Prostate gland (tissue), 2 donors: Measurements from ENCODE around the gene KHDC1L. TPM values are rescaled to one million over a fixed set of nuclear protein-coding genes. Genes with fewer than 3 reads are reported as not detected.
"Not testable (repeated sequence)": the region's sequence is repeated elsewhere in the genome, so short reads cannot be mapped to it uniquely, and the experiment has no call there.

Experiments used
- DNase-seq: peaks from one replicate; pipeline ENCODE4 v3.0.0-alpha.2; 2019; ENCODE audit warnings: low spot score
- H3K27ac ChIP-seq, 2 donors: fragments of 200-600 bp; sonication (generic); 2 replicates each; pipeline ENCODE4 v1.5.1; 2017 to 2019
- H3K27me3 ChIP-seq: fragments of 200-600 bp; sonication (generic); replicated peaks from 2 replicates; pipeline ENCODE4 v1.5.1; 2019; ENCODE audit not compliant: insufficient read depth
- H3K36me3 ChIP-seq, 2 donors: fragments of 200-600 bp; sonication (generic); 1 replicate in 1 of 2; 2 replicates in 1 of 2; pipeline versions ENCODE4 v1.5.1 to v1.8.1; 2017 to 2019
- H3K4me1 ChIP-seq: fragments of 200-600 bp; sonication (generic); replicated peaks from 2 replicates; pipeline ENCODE4 v1.5.1; 2019
- H3K4me3 ChIP-seq, 2 donors: fragments of 200-600 bp; sonication (generic); 2 replicates each; pipeline ENCODE4 v1.5.1; 2017 to 2019
- H3K9me3 ChIP-seq: fragments of 200-600 bp; sonication (generic); 2 replicates; pipeline ENCODE4 v1.5.1; 2017
- POLR2A ChIP-seq: fragments of 450-650 bp; IDR thresholded peaks from one replicate; pipeline ENCODE4 v1.6.1; 2016; ENCODE audit warnings: antibody characterized with exemption, mild to moderate bottlenecking
- POLR2AphosphoS5 ChIP-seq: sonication (generic); formaldehyde crosslinking; IDR thresholded peaks from one replicate; pipeline ENCODE4 v1.6.1; 2017; ENCODE audit warnings: antibody characterized with exemption
- whole genome bisulfite sequencing: methylation state at CpG from one replicate; pipeline ENCODE4 v1.1.5; 2018; 5-methylcytosine and 5-hydroxymethylcytosine counted together
- intact Hi-C: fragments of 100-400 bp; cut with DNase I; formaldehyde crosslinking; loops from one replicate; pipeline ENCODE4 v1.14.2; 2022
- total RNA-seq, 2 donors: library from RNA; depleted of rRNA; stranded (reverse); fragments of >200 nt; gene quantifications; one replicate each; pipeline ENCODE4 v1.1.0, GENCODE V29; 2016
- TF ChIP-seq, protein P1 (sequence below), 4 experiments: fragments of 200-600 bp in 2 of 4; fragments of 450-650 bp in 2 of 4; sonication (generic) in 2 of 4; IDR thresholded peaks; 1 replicate in 3 of 4; 2 replicates in 1 of 4; pipeline ENCODE4 v1.5.1; 2016 to 2019; ENCODE audit warnings: antibody characterized with exemption in 4 of 4, mild to moderate bottlenecking in 2 of 4, moderate library complexity in 2 of 4

Gene KHDC1L
- total RNA-seq, 2 donors from 2014 or later = 4.7 TPM; not detected in 1

DNA sequence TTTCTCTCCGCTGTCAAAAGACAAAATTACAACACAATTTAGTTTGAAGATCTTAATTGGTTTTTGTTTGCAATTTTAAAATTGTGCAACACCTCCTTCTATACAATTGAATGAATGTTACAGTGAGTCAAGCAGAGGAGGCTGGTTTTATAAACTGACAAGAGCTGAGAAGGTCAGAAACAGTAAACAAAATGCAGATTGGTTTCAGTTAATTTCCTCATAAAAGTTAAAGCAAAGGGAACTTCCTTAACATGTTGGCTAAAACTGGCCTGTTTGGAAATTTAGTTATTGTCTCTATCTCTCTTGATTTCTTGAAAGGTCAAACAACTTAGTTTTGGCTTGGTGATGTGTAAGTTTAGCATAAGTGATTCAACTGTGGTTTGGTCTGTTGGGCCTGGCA, 22.2 kb downstream of the KHDC1L start:
- H3K9me3 ChIP-seq = no peaks in the 10 kb centered on the region
- DNase-seq = no peak
- intact Hi-C loops = no loop called here
- TF ChIP-seq POLR2A (no peak), POLR2AphosphoS5 (no peak)
- TF ChIP-seq, protein P1, sequence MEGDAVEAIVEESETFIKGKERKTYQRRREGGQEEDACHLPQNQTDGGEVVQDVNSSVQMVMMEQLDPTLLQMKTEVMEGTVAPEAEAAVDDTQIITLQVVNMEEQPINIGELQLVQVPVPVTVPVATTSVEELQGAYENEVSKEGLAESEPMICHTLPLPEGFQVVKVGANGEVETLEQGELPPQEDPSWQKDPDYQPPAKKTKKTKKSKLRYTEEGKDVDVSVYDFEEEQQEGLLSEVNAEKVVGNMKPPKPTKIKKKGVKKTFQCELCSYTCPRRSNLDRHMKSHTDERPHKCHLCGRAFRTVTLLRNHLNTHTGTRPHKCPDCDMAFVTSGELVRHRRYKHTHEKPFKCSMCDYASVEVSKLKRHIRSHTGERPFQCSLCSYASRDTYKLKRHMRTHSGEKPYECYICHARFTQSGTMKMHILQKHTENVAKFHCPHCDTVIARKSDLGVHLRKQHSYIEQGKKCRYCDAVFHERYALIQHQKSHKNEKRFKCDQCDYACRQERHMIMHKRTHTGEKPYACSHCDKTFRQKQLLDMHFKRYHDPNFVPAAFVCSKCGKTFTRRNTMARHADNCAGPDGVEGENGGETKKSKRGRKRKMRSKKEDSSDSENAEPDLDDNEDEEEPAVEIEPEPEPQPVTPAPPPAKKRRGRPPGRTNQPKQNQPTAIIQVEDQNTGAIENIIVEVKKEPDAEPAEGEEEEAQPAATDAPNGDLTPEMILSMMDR (IDR thresholded peaks at IDR 0.05) = no peak
- H3K27ac ChIP-seq = no peak overlapping the region
- H3K27me3 ChIP-seq = no peaks in the 10 kb centered on the region
- H3K4me3 ChIP-seq = no peak overlapping the region
- H3K4me1 ChIP-seq = no peaks in the 10 kb centered on the region
- H3K36me3 ChIP-seq = no peaks in the 10 kb centered on the region
- 100% methylated on average over 1 of the region's 1 CpG for WGBS

DNA sequence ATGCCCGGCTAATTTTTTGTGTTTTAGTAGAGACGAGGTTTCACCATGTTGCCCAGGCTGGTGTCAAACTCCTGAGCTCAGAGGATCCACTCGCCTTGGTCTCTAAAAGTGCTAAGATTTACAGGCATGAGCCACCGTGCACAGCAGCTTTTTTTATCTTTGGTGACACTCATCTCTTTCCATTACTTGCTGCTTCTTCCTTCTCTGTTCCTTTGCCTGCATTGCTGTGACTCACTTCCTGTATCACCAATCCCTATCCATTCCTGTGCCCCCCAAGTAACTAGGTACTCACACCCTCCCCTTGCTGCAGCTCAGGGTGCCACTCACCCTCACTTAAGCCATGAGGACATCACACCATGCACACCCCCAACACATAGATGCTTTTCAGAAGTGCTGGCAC, 24.6 kb downstream of the KHDC1L start:
- Histone ChIP-seq H3K27ac (no peak overlapping the region), H3K36me3 (no peaks in the 10 kb centered on the region), H3K4me1 (no peaks in the 10 kb centered on the region), H3K4me3 (no peak overlapping the region), H3K9me3 (no peaks in the 10 kb centered on the region), H3K27me3 (no peaks in the 10 kb centered on the region)
- intact Hi-C loops = no loop called here
- DNase-seq = no peak
- 83% methylated on average over 4 of the region's 4 CpGs for WGBS
- TF ChIP-seq, protein P1 (IDR thresholded peaks at IDR 0.05) = no peak
- TF ChIP-seq POLR2AphosphoS5 = no peak
- TF ChIP-seq POLR2A = no peak

DNA sequence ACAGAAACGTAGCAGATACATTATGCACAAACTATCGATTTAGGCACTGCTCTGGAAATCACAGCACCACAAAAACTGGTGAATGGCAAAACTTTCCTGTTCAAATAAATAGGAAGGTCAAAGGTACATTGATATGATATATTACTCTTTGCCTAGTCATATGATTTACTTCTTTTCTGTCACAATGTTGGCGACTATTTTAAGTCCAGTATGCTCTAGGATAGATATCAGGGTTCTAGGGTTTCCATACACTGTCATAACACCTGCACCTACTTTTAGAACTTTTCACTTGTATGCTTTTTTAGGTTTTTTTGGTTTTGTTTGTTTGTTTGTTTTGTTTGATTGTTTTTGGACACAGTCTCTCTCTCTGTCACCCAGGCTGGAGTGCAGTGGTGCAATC, 25.0 kb downstream of the KHDC1L start:
- no peaks in the 10 kb centered on the region for H3K4me1 ChIP-seq
- DNase-seq = no peak
- TF ChIP-seq POLR2AphosphoS5 (no peak), POLR2A (no peak)
- TF ChIP-seq, protein P1 (IDR thresholded peaks at IDR 0.05) = no peak

DNA sequence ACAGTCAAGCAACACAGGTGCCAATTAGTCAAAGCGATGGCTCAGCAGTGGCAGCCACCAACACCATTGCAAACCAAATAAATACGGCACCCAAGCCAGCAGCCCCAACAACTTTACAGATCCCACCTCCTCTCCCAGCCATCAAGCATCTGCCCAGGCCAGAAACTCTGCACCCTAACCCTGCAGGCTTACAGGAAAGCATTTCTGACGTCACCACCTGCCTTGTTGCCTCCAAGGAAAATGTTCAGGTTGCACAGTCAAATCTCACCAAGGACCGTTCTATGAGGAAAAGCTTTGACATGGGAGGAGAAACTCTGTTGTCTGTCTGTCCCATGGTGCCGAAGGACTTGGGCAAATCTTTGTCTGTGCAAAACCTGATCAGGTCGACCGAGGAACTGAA, 30.6 kb downstream of the KHDC1L start:
- 96% methylated on average over 7 of the region's 7 CpGs for WGBS
- no peaks in the 10 kb centered on the region for H3K27me3 ChIP-seq

More for the DNA sequence above, 25.0 kb downstream of the KHDC1L start:
- WGBS = 92% methylated on average over 3 of the region's 3 CpGs
- Histone ChIP-seq H3K27ac (no peak overlapping the region), H3K27me3 (no peaks in the 10 kb centered on the region), H3K4me3 (no peak overlapping the region), H3K36me3 (no peaks in the 10 kb centered on the region), H3K9me3 (no peaks in the 10 kb centered on the region)
- intact Hi-C loops = no loop called here

DNA sequence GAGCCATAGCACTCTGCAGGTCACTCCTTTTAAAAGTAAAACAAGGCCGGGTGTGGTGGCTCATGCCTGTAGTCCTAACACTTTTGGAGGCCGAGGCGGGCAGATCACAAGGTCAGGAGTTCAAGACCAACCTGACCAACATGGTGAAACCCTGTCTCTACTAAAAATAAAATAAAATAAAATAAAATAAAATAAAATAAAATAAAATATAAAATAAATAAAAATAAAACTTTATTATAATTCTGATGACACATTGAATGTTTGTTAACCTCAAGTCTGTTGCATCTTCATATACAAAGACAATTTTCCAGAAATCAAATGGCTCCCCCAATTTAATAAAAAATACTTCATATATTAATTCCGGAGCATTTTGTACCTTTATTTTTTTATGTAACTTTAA, 32.0 kb downstream of the KHDC1L start:
- intact Hi-C loops, H3K4me1 ChIP-seq, DNase-seq, H3K4me3 ChIP-seq, H3K36me3 ChIP-seq, H3K27me3 ChIP-seq, H3K27ac ChIP-seq, H3K9me3 ChIP-seq: not testable (repeated sequence)
- 92% methylated on average over 4 of the region's 4 CpGs for WGBS

More for the DNA sequence above, 30.6 kb downstream of the KHDC1L start:
- no peak overlapping the region for H3K4me3 ChIP-seq
- H3K27ac ChIP-seq = no peak overlapping the region
- TF ChIP-seq POLR2AphosphoS5 (no peak), POLR2A (no peak)
- TF ChIP-seq, protein P1 (IDR thresholded peaks at IDR 0.05) = no peak
- DNase-seq = no peak
- no peaks in the 10 kb centered on the region for H3K4me1 ChIP-seq
- intact Hi-C loops = no loop called here
- H3K36me3 ChIP-seq = no peaks in the 10 kb centered on the region
- no peaks in the 10 kb centered on the region for H3K9me3 ChIP-seq
